Measurements from ENCODE around the gene COL13A1. TPM values are rescaled to one million over a fixed set of nuclear protein-coding genes. Genes with fewer than 3 reads are reported as not detected.

The COL13A1 gene
- 9.5 TPM for total RNA-seq
- long read RNA-seq, partial matches to known transcripts: 1 of 16 reads
- long read RNA-seq, other reads (novel, unspliced or antisense): 15 of 16 reads

DNA sequence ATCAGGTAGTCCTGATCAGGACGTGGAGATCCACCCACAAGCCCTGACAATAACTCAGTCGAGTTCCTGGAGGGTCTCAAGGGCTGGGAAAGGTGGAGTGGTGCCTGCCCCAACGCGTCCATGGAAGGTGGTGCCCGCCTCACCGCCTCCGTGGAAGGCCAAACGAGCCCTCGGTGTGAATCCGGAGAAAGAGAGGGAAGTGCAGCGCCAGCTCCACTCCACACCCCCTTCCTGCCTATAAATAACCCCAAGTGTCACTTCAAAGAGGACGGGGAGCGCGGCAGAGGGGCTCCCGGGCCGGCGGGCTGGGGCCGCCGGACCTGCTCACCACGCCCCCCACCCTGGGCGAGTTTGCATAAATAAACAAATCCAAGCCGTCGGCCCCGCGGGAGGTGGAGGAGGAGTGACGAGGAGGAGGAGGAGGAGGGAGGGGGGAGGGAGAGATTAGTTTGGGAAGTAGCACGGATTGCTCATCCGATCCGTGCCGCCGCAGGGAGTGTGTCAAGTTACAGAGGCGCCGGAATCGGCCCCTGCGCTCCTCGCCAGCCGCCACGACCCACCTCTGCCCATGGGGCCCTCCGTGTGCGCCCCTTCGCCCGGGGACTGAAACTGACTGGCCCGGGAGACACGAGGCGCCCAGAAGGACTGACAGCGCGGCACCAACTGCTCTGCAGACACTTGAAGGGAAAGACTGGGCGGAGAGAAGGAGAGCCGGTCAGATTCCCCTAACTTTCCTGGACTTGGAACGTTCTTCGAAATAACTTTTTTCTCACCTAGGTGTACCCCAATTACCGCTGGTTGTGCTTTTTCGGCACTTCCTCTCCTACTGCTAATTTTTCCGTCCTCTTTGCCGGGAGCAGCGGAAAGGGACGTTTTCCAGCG, at the start of gene COL13A1:
TSS of gene COL13A1 (plus strand) at position 473 of the 882 bp plus-strand sequence. CDS start 518 bp downstream, outside the sequence.
- intact Hi-C loops (cut with DNase I): loop anchor here (5.0 kb wide), 2 partner anchors 66 to 111 kb away; no protein-coding TSS in a partner anchor
- no peak for DNase-seq (ENCODE audit: low spot score)

DNA sequence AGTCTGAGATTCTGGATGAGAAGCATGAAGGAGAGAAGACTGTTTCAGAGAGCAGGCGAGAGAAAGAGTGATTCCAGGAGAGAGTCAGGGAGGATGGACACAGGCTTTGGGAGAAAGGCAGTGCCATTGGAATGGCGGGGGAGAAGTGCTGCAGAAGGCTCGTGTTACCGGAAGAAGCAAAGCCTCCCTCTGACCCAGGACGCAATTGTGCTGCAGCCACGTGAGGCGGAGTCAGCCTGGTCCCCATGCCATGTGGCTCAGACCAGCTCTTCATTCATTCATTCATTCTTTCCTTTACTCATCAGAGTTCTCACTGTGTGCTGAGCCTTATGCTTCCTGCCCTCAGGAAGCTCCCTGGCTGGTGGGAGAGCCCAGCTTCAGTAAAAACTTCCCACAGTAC, 49.2 kb upstream of the COL13A1 start:
- intact Hi-C loops (cut with DNase I): no loop called here
- no peak for DNase-seq (ENCODE audit: low spot score)

DNA sequence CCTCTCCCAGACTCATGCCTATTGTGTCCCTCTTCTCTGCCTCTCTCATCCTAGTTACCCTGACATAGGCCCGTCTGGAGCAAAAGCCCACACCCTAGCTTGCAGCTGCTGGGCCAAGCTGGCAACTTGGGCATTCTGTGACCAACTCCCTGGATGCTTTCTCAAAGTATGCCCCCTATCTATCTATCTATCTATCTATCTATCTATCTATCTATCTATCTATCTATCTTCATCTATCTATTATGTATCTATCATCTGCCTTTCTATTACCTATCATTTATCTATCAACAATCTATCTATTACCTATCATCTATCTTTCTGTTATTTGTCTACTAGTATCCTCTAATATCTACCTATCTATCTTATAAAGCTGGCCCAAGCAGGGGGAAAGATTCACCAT, 45.4 kb upstream of the COL13A1 start:
- DNase-seq (ENCODE audit: low spot score): no peak
- intact Hi-C loops (cut with DNase I): no loop called here

DNA sequence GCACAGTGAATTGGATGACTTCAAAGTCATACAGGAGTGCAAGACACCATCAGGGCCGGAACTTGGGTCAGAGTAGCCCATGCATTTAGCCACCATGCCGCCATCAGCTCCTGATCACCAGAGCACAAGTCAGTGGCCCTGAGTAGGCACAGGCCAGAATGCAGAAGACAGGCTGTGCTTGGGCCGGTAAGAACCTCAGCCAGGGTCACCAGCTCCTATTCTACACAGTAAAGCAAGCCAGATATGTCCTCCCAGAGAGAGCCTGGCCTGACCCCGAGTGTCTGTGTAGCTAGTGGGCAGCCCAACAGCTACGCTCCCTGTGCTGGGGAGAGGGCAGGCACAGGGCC, 44.5 kb upstream of the COL13A1 start:
- intact Hi-C loops (cut with DNase I): no loop called here
- DNase-seq (ENCODE audit: low spot score): peak; percentile 55

DNA sequence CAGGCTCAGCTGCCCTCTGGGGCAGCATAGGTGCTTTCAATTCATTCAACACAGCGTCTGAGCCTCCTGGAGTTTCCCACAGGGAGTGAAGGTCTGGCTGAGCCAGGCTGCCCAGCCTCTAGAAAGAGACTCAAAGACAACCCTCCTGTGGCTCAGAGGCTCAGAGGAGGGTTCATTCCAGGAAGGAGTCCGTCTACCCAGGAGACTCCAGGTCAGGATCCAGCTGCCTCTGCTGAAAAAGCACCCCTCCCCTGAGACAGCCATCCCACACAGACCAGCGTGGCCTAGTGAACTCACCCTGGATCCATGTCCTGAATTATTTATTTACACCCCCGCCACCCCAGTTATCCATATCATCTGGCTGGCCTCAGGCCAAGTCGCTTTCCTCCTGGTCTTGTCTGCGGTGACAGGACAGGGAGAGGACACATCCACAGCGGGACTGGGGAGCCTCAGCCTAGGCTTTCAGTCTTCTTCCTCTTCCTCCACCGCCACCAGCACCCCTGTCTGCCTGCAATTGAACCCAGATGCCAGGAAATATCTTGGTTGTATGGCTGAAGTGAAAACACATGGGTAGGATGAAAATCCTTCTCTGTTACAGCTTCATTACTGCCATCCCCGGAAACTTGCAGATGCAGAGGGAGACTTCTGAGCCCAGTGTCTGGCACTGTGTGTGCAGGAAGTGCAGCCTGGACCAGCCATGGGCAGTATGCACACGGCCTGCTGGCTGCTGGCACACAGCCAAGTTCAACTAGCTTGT, 44.0 kb upstream of the COL13A1 start:
- peak; percentile 80 for DNase-seq (ENCODE audit: low spot score)
- intact Hi-C loops (cut with DNase I): no loop called here

DNA sequence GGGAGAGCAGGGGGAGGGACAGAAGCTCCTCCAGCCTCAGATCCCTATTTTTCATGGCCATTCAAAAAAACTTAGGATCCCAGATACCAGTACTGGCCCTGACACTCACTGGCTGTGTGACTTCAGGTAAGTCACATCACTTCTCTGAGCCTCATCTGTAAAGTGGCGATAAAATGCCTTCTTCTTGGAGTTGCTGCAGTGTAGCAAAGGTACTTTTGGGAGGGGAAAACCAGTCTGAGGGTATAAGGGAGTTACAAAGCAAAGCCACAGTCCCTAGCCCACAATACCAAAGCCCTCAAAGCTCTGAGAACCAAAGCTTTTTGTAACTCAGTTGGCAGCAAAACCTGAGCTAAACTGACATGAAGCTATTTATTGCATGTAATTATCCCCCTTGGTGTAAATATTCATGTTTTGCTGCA, 43.4 kb upstream of the COL13A1 start:
- intact Hi-C loops (cut with DNase I): no loop called here
- no peak for DNase-seq (ENCODE audit: low spot score)

DNA sequence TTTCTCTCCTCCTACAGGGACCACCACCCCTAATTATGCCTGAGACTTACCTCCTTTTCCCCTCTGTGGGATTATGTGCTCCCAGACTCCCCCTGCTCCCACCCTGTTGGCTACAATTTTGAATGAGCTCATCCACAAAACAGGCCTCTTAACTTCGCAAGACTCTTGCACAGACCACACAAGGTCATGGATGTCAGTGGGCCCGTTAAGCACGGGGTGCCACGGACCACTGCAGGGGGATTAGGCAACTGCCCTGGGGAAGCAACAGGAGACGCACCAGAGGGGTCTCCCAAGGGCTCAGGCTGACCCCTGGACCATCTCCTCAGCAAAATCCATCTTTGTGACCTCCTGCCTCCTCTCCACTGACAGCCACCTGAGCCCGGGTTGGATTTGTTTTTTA, 42.1 kb upstream of the COL13A1 start:
- no peak for DNase-seq (ENCODE audit: low spot score)
- intact Hi-C loops (cut with DNase I): no loop called here

DNA sequence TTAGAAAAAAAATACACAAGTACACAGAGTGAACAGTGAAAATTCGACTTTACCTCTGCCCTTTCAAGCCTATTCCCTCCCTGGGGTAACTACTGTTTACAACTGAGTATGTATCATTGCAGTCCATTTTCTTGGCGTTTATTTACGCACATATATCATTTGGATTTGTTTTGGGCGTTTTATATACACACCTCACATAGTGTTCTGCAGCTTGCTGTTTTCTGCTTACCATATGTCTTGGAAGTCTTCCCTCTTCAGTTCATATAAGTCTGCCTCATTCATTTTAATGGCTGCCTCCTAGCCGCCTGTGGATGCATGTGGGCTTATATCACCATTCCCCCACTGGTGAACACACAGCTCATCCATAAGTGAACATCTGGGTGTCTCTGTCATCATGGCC, 41.6 kb upstream of the COL13A1 start:
- intact Hi-C loops (cut with DNase I): no loop called here
- DNase-seq (ENCODE audit: low spot score): no peak

DNA sequence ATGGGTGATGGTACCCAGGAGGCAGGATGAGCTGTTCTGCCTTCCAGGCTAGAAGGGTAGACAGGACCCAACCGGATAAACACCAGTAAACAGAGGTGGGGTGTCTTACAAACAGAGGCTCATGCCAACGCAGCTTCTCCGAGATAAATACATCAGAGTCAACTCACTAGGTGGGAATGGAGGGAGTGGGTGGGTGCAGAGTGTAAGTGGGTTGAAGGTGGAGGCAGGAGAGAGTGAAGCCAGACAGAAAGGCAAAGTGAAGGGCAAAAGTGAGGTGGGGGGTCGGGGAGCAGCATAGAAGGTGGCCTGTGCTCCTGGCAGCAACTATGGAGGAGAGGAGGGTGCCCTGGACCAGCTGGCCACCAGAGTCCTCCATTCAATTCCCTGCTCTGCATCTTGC, 40.4 kb upstream of the COL13A1 start:
- intact Hi-C loops (cut with DNase I): no loop called here
- no peak for DNase-seq (ENCODE audit: low spot score)

DNA sequence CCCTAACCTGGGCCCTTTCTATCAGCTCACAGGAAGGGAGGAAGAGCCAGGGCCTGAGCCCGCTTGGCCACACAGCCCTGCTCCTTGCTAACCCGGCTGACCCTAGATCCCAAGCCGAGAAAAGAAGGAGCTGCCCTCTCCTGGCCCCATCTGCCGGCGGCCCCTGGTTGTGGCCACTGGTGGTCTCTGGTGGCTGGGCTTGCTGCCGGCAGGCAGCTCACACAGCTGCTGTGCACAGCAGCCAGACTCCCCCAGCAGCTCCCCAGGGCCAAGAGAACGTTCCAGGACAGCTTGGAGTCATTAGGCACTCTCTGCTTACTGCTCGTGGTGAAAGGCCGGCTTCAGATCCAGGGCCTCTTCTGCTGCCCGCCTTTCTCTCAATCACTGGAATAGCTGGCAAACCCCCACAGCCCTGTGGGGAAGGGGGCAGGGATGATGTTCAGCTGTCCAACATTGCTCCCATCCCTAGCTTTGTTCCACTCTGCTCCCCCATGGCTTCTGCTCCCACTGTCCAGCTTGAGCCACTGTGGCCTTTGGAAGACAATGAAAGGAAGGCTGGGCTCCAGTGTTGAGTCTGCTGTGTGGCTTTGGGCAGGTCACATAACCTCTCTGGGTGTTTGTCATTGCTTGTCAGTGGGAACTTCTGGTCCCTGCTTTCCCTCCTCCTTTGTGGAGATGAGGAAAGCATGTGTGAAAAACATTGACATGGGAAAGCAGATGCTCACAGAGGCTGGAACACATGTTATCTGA, 35.4 kb upstream of the COL13A1 start:
- intact Hi-C loops (cut with DNase I): no loop called here
- DNase-seq (ENCODE audit: low spot score): peak; percentile 68

DNA sequence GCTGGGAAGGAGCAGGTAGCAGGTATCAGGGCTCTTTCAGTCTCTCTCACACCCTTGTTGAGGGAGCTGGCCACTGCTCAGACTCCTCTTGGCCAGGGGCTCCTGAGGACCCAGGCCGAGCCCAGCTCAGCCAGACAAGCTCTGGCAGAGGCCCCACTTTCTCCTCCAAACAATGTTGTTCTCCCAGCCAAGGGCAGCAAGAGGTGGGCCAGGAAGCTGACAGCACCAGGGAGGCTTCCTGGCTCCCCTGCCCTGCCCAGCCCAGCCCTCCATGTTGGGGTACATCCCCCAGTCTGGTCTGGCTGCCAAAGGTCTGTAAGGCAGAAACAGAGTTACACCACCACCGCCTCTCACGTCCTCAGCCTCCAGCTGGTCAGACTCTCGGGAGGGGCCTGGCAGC, 33.9 kb upstream of the COL13A1 start:
- intact Hi-C loops (cut with DNase I): no loop called here
- no peak for DNase-seq (ENCODE audit: low spot score)

- DNase-seq (ENCODE audit: low spot score): peak; percentile 71
- intact Hi-C loops (cut with DNase I): no loop called here
These were observed 33.3 kb upstream of the COL13A1 start for GRCh38 chr10:69768386-69768785.

DNA sequence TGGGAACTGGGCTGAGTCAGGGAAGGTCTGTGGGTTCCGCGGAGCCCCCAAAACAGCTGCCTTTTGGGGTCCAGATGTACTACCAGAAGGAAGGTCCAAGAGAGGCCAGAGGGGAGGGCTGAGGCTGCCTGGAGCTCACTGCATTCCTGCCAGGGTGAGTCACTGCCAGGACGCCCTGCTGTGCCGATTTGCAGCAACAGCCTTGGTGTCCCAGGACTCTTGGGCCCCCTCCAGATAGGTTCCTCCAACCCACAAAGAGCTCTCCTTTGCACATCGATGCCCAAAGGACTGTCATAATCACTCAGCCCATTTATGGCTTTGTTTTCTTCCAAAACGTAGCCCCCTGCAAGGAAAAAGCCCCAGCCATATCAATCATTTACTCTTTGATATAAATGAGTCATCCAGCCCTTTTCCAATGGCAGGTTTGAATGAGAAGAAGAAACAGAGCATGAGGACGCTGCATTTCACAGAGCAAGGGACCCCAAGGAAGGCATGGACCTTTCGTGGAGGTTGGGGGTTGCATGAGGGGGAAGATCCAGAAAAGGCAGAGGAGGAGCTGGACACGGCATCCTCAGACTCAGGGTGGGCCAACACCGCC, 32.2 kb upstream of the COL13A1 start:
- DNase-seq (ENCODE audit: low spot score): peak; percentile 74
- intact Hi-C loops (cut with DNase I): no loop called here

- intact Hi-C loops (cut with DNase I): no loop called here
- no peak for DNase-seq (ENCODE audit: low spot score)
These were observed 28.6 kb upstream of the COL13A1 start for GRCh38 chr10:69772933-69773704.

DNA sequence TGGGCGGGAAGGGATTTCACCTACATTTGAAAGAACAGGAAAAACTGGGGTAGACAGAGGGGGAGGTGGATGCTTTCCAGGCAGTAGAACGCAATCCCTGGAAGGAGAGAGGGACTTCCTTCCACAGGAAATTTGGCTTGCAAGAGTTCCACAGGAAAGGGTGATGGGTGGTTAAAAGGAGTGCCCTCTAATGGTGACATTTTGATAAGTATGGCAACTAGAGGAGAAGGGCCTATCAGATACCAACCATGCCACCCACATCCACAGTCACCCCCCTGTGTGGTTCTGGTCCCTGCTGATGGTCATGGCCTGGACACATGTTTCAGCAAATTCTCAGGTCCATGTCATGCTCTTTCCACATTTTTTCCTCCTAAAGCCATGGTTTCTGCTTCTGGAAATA, 27.1 kb upstream of the COL13A1 start:
- no peak for DNase-seq (ENCODE audit: low spot score)
- intact Hi-C loops (cut with DNase I): no loop called here

DNA sequence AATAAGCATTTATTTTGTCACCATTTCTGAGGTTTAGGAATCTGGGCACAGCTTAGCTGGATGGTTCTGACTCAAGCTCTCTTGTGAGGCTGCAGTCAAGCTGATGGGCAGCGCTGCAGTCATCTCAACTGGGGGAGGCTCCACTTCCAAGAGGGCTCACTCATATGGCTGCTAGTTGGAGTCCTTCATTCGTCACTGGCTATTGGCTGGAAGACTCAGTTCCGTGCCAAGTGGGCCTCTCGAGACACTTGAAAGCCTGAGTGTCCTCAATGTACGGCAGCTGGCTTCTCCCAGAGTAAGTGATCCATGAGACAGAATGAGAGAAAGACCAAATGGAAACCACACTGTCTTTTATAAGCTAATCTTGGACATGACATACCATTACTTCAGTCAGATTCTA, 21.6 kb upstream of the COL13A1 start:
- intact Hi-C loops (cut with DNase I): no loop called here
- DNase-seq (ENCODE audit: low spot score): no peak

DNA sequence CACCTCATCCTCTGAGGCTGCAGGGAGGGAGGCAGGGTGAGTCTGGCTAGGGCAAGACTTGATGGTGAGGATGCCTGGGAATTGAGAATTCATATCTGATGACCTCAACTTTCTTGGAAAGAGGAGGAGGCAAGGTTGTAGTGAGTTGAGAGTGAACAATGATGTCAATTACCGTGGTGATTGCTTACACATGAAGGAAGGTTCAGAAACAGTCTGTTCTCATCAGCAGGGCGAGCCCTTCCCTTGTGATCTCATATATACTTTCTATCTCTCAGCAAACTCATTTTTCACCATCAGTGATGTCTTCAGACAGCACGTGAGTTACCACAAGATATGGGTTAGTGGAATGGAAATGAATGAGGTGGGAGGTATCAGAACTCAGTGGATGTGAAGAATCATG, 20.1 kb upstream of the COL13A1 start:
- intact Hi-C loops (cut with DNase I): no loop called here
- no peak for DNase-seq (ENCODE audit: low spot score)

GRCh38 chr10:69783515-69783914, 18.2 kb upstream of the COL13A1 start:
- intact Hi-C loops (cut with DNase I): no loop called here
- no peak for DNase-seq (ENCODE audit: low spot score)

DNA sequence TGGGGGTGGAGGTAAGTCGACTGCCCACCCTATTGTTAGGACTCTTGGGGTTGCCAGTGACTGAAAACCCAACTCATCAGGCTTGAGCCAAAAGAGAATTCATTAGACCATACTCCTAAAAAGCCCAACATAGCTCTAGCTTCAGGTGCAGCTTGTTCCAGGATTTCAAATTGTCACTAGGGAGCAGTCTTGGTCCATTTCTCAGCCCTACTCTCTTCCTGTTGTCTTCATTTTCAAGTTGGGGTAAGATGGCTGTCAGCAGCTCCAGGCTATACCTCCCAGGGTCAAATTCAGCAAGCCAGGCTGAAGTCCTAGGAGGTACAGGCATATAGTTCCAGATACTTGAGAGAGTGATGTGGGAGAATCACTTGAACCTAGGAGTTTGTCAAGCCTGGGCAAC, 14.9 kb upstream of the COL13A1 start:
- DNase-seq (ENCODE audit: low spot score): no peak

More for the DNA sequence above, 14.9 kb upstream of the COL13A1 start:
- intact Hi-C loops (cut with DNase I): loop anchor here (5.0 kb wide), 1 partner anchor 126 kb away; no protein-coding TSS in a partner anchor
